MM.1S (cell line): Measurements from ENCODE around the gene ABCA10.

Experiments
- CTCF ChIP-seq: fragments of 300-600 bp; sonication (generic); IDR thresholded peaks from 2 replicates; pipeline ENCODE4 v1.5.1; 2016; ENCODE audit warnings: antibody characterized with exemption, low read length, mixed read lengths
- EZH2phosphoT487 ChIP-seq: fragments of 300-600 bp; sonication (generic); IDR thresholded peaks from 2 replicates; pipeline ENCODE4 v1.6.1; 2018; ENCODE audit warnings: antibody characterized with exemption, low read length

- TF ChIP-seq EZH2phosphoT487 (no peak), CTCF (no peak)
Observed at GRCh38 chr17:69198238-69198637, 30.4 kb downstream of the ABCA10 start.
